HG02678 (cell line): ENCODE results near the gene ZNF583.

ENCODE experiments used
- ATAC-seq: cut with Tn5 transposase; IDR thresholded peaks from one replicate; pipeline ENCODE4 v1.9.1; 2021; ENCODE audit warnings: mild to moderate bottlenecking, moderate library complexity; ENCODE audit not compliant: unreplicated experiment

ZNF583 gene

GRCh38 chr19:56403764-56404704 is at the start of gene ZNF583:
TSS of gene ZNF583 (plus strand) at chr19:56404332. CDS start at chr19:56407115, 2,783 bp downstream.
- ATAC-seq, result peak; percentile 88

GRCh38 chr19:56355517-56355916 is 48.6 kb upstream of the ZNF583 start:
- ATAC-seq, result no peak

DNA sequence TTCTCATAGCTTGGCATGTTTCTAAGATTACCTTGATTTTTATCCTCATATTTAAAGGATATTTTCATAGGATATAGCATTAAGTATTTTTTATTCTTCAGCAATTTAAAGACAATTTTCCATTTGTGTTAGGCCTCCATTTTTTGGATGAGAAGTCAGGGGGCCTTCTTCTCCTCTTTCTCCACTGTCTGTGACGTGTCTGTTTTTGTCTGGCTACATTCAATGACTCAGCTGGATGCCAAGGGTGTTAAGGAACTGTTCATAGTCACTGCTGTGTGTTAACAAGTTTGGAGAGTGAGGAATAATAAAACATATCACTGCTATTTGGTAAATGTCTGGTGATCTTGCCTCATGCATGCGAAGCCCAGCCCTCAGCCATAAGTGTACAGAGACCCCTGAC is 47.2 kb upstream of the ZNF583 start:
- no peak for ATAC-seq

DNA sequence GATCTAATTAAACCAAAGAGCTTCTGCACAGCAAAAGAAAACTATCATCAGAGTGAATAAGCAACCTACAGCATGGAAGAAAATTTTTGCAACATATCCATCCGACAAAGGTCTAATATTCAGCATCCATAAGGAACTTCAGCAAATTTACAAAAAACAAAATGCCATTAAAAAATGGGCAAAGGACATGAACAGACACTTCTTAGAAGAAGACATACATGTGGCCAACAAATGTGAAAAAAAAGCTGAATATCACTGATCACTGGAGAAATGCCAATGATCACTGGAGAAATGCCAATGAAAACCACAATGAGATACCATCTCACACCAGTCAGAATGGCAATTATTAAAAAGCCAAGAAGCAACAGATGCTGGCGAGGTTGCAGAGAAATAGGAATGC is 43.3 kb upstream of the ZNF583 start:
- ATAC-seq, result no peak

DNA sequence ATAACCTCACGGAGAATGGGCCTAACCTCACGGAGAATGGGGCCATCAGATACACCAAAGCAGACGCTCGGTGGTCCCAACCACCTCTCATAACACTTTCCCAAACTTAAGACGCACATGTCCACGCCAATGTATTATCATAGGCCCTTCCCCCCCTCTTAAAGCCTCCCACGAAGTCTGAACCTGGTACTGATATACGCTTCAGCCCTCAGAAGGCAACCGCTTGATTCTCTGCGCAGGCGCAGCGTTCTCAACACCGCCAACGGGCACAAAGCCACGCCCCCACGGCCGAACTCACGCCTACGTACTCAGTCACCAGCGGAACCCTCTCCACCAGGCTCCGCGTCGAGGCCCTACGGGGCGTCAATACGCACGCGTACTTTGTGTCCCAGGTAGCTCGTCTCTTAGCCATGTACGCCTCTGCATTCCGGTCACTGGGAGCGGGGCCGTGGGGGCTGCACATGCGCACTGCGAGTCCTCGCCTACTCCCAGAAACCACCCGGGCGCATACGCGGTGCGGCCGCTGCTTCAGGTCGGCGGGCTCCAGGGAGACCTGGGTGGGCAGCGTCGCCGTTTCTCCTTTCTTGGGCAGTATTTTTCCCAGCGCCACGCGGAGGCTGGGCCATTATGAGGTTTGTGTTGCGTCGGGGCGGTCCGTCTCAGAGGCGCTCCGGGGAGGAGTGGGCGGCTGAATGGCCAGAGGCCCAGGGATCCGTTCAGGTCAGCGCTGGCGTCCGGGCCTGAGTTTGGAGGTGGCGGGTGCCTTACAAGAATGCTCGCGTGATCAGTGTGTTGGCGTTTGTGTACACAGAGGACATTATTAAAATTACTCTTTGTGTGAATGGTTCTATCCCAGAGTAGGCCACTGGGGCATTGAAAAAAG is 36.1 kb upstream of the ZNF583 start:
- ATAC-seq, result peak; percentile 90

DNA sequence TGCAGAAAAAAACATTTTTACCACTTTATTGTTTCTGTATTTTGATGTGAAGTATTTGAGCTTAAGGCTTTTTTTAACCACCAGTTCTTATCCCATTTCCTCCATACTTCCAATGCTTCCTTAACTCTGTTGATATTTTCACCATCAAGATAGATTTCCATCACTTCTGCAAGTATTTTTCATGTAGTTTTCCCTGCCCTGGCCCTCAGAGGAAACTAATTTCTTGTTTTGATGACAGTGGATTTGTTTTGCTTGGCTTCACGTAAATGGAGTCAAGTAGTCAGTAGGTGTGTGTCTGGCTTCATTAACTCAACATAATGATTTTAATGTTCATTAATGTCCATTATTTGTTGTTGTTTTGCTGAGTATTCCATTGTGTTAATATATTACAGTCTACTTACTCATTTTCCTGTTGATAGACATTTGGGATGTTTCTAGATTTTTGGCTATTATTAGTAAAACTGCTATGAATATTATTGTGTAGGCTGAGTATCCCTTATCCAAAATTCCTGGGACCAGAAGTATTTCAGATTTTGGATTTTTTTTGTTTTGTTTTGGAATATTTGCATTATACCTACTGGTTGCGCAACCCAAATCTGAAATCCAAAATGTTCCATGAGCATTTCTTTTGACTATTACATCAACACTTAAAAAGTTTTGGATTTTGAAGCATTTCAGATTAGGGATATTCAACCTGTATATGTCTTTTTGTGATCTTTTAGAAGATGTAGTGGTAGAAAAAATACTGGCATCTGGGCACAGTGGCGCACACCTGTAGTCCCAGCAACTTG is 34.1 kb upstream of the ZNF583 start:
- no peak for ATAC-seq

DNA sequence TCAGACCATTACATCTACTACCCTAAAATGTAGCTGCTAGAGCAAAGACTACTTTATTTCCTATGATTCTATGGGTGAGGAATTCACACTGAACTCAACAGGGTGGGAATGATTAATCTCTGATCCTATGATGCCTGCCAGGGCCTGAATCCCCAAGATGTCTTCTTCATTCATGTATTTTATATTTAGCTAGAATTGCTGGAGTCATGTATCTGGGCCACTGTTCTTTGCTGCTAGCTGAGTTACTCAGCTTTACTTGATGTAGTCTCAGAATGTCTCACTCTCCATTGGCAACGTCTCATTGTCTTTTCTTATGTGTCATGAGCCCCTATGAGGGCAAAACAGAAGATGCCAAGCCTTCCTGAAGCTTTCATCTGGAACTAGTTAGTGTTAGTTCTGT is 31.9 kb upstream of the ZNF583 start:
- ATAC-seq, result no peak

DNA sequence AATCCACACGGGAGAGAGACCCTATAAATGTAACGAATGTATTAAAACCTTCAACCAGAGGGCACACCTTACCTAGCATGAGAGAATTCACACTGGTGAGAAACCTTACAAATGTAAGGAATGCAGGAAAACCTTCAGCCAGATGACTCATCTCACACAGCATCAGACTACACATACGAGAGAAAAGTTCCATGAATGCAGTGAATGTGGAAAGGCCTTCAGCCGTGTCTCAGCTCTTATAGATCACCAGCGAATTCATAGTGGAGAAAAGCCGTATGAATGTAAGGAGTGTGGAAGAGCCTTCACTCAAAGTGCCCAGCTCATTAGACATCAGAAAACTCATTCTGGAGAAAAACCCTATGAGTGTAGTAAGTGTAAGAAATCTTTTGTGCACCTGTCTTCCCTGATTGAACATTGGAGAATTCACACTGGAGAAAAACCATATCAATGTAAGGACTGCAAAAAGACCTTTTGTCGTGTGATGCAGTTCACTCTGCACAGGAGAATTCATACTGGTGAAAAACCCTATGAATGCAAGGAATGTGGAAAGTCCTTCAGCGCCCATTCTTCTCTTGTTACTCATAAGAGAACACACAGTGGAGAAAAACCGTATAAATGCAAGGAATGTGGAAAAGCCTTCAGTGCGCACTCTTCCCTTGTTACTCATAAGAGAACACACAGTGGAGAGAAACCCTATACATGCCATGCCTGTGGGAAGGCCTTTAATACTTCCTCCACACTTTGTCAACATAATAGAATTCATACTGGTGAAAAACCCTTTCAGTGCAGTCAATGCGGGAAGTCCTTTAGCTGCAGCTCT is 26.8 kb upstream of the ZNF583 start:
- no peak for ATAC-seq

GRCh38 chr19:56383826-56384605 is 20.1 kb upstream of the ZNF583 start:
- ATAC-seq, result no peak

GRCh38 chr19:56393119-56394012 is 10.8 kb upstream of the ZNF583 start, which contains the start of gene ZNF582:
TSS of gene ZNF582 (minus strand) at chr19:56393534. CDS start at chr19:56391752, 1,782 bp downstream.
- ATAC-seq, result peak; percentile 96

- no peak for ATAC-seq
Observed at GRCh38 chr19:56398809-56399208, 5.3 kb upstream of the ZNF583 start.

DNA sequence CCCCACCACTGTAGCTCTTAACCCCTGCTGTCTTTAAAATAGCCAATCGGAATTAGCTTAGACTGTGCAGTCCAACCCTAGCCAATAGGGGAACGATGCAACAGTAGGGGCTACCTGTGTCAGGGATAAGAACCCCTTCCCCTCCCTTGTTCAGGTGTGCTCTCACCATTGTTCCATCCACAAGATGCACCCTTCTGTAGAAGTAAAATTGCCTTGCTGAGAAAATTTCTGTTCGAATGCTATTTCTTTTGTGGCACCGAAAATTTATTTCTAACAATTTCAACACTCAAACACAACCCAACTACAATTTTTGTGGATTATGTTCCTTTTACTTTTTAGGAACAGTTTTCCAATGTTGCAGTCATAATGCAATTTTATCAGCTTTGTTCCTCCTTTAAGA is 3.6 kb upstream of the ZNF583 start:
- ATAC-seq, result no peak

- no peak for ATAC-seq
Observed at GRCh38 chr19:56403261-56403660, 871 bp upstream of the ZNF583 start.

DNA sequence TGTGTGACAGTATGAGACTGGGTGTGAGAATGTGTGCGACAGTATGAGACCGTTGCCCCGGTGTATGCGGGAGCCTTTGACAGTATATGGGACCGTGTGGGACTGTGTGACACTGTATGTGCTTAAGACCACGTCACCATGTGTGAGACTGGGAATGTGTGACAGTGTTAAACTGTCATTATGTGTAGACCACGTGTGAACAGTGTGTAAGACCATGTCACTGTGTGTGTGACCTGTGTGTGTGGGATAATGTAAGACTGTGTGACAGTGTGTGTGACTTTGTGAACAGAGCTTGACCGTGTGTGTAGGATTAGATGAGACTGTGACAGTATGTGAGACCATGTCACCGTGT is 549 bp downstream of the ZNF583 start:
- ATAC-seq, result no peak

GRCh38 chr19:56405062-56405461 is 930 bp downstream of the ZNF583 start:
- ATAC-seq, result no peak

DNA sequence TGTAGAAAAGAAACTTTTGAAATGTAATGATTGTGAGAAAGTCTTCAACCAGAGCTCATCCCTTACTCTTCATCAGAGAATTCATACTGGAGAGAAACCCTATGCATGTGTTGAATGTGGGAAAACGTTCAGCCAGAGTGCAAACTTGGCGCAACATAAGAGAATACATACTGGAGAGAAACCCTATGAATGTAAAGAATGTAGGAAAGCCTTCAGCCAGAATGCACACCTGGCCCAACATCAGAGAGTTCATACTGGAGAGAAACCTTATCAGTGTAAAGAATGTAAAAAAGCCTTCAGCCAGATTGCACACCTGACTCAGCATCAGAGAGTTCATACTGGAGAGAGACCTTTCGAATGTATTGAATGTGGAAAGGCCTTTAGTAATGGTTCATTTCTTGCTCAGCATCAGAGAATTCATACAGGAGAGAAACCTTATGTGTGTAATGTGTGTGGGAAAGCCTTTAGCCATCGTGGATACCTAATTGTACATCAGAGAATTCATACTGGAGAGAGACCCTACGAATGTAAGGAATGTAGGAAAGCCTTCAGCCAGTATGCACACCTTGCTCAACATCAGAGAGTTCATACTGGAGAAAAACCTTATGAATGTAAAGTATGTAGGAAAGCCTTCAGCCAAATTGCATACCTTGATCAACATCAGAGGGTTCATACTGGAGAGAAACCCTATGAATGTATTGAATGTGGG is 19.3 kb downstream of the ZNF583 start:
- no peak for ATAC-seq

DNA sequence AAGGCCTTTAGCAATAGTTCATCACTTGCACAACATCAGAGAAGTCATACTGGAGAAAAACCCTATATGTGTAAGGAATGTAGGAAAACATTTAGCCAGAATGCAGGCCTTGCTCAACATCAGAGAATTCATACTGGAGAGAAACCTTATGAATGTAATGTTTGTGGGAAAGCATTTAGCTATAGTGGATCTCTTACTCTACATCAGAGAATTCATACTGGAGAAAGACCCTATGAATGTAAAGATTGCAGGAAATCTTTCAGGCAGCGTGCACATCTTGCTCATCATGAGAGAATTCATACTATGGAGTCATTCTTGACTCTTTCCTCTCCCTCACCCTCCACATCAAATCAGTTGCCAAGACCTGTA is 19.8 kb downstream of the ZNF583 start:
- no peak for ATAC-seq
